H1 (cell line): ENCODE measurements around the gene AKT1. TPM values are rescaled to one million over a fixed set of nuclear protein-coding genes. Genes with fewer than 3 reads are reported as not detected.

Experiments
- CTCF ChIA-PET: fragments of 300-600 bp; sonication (Branson Sonifier 250); formaldehyde crosslinking; loops from one replicate; lab custom pipeline; 2021; ENCODE audit not compliant: partially characterized antibody; lab: Charles Lee
- POLR2A ChIA-PET: fragments of 300-600 bp; sonication (Branson Sonifier 250); formaldehyde crosslinking; loops from one replicate; lab custom pipeline; 2021; ENCODE audit warnings: inconsistent platforms; ENCODE audit not compliant: partially characterized antibody; lab: Charles Lee
- DNase-seq, 2 experiments: peaks; one replicate each; pipeline versions ENCODE4 v3.0.0 to v3.0.0-alpha.2; 2010 to 2022; ENCODE audit warnings: low spot score in 2 of 2, low read depth in 1 of 2, mixed read lengths in 1 of 2
- FAIRE-seq: peaks from 2 replicates; lab custom pipeline; 2011; peaks lifted over from hg19 to GRCh38; lab: Jason Lieb, UNC
- H2AFZ ChIP-seq: 2 replicates; pipeline ENCODE4 v1.8.1; 2012; ENCODE audit warnings: low read length, inconsistent platforms
- H2AK5ac ChIP-seq: 2 replicates; pipeline ENCODE4 v1.6.1; 2013; ENCODE audit warnings: low read depth, low read length
- H2BK120ac ChIP-seq: replicated peaks from 2 replicates; pipeline ENCODE3; 2013; ENCODE audit warnings: low read depth, low read length, inconsistent platforms
- H2BK12ac ChIP-seq: 2 replicates; pipeline ENCODE4 v1.6.1; 2013; ENCODE audit warnings: low read depth, low read length
- H2BK15ac ChIP-seq: 2 replicates; pipeline ENCODE4 v1.6.1; 2013; ENCODE audit warnings: low read length
- H2BK20ac ChIP-seq: 2 replicates; pipeline ENCODE4 v1.6.1; 2013; ENCODE audit warnings: low read length
- H2BK5ac ChIP-seq: 2 replicates; pipeline ENCODE4 v1.6.1; 2013; ENCODE audit warnings: low read depth, low read length
- H3K14ac ChIP-seq: 2 replicates; pipeline ENCODE4 v1.6.1; 2013; ENCODE audit warnings: inconsistent platforms; ENCODE audit not compliant: insufficient read length
- H3K18ac ChIP-seq: 2 replicates; pipeline ENCODE4 v1.6.1; 2013; ENCODE audit warnings: low read length; ENCODE audit errors: extremely low read depth
- H3K23ac ChIP-seq: 2 replicates; pipeline ENCODE4 v1.6.1; 2013; ENCODE audit warnings: inconsistent platforms; ENCODE audit not compliant: insufficient read length
- H3K23me2 ChIP-seq: 2 replicates; pipeline ENCODE4 v1.6.1; 2013; ENCODE audit warnings: low read depth, low read length
- H3K27ac ChIP-seq: 2 replicates; pipeline ENCODE4 v1.6.1; 2011; ENCODE audit warnings: low read depth, low read length, inconsistent platforms
- H3K27me3 ChIP-seq, 4 experiments: replicated peaks in 1 of 4; 1 replicate in 1 of 4; 2 replicates in 3 of 4; pipeline versions ENCODE4 v1.6.1 to v1.8.1; 2011 to 2013; ENCODE audit warnings: low read length in 3 of 4, mild to moderate bottlenecking in 3 of 4, inconsistent platforms in 2 of 4, mixed read lengths in 2 of 4, moderate library complexity in 1 of 4; ENCODE audit not compliant: control insufficient read depth in 3 of 4, insufficient read depth in 3 of 4; ENCODE audit errors: extremely low read depth in 1 of 4
- H3K36me3 ChIP-seq, 4 experiments: 2 replicates each; pipeline versions ENCODE4 v1.6.1 to v1.8.1; 2011 to 2013; ENCODE audit warnings: mild to moderate bottlenecking in 4 of 4, low read length in 3 of 4, moderate library complexity in 2 of 4, control low read depth in 1 of 4, inconsistent platforms in 1 of 4; ENCODE audit not compliant: insufficient read depth in 4 of 4, control insufficient read depth in 2 of 4
- H3K4ac ChIP-seq: replicated peaks from 2 replicates; pipeline ENCODE3; 2013; ENCODE audit warnings: low read length, low read depth, mixed read lengths, inconsistent platforms; ENCODE audit not compliant: insufficient read length
- H3K4me1 ChIP-seq, 4 experiments: replicated peaks in 1 of 4; 1 replicate in 1 of 4; 2 replicates in 3 of 4; pipeline versions ENCODE4 v1.6.1 to v1.8.1; 2011 to 2013; ENCODE audit warnings: low read length in 3 of 4, inconsistent platforms in 2 of 4, mixed read lengths in 1 of 4; ENCODE audit not compliant: insufficient read depth in 4 of 4, control insufficient read depth in 3 of 4
- H3K4me2 ChIP-seq, 2 experiments: 2 replicates each; pipeline versions ENCODE4 v1.6.1 to v1.8.1; 2011 to 2013; ENCODE audit warnings: low read depth in 2 of 2, low read length in 2 of 2, control low read depth in 1 of 2, inconsistent platforms in 1 of 2, mild to moderate bottlenecking in 1 of 2; ENCODE audit not compliant: insufficient read depth in 1 of 2
- H3K4me3 ChIP-seq, 4 experiments: fragments of 200-600, 300-600 bp in 1 of 4; sonication (generic), shearing (Covaris generic), sonication (Bioruptor Twin) in 1 of 4; 2 replicates each; pipeline versions ENCODE4 v1.5.1 to v1.8.1; 2011 to 2016; ENCODE audit warnings: low read length in 4 of 4, low read depth in 3 of 4, control low read depth in 2 of 4, inconsistent platforms in 2 of 4, mild to moderate bottlenecking in 2 of 4, mixed read lengths in 1 of 4, moderate library complexity in 1 of 4; ENCODE audit not compliant: insufficient read depth in 2 of 4; ENCODE audit errors: extremely low read depth in 1 of 4
- H3K56ac ChIP-seq: replicated peaks from 2 replicates; pipeline ENCODE3; 2013; ENCODE audit warnings: low read depth, mild to moderate bottlenecking, mixed read lengths, low read length, inconsistent platforms; ENCODE audit not compliant: insufficient read length
- H3K79me1 ChIP-seq: 2 replicates; pipeline ENCODE4 v1.6.1; 2013; ENCODE audit warnings: low read depth, low read length, control low read depth
- H3K79me2 ChIP-seq, 2 experiments: 2 replicates each; pipeline versions ENCODE4 v1.6.1 to v1.8.1; 2012 to 2013; ENCODE audit warnings: low read length in 2 of 2, mild to moderate bottlenecking in 2 of 2, inconsistent platforms in 1 of 2; ENCODE audit not compliant: insufficient read depth in 2 of 2, control insufficient read depth in 1 of 2
- H3K9ac ChIP-seq, 4 experiments: replicated peaks in 1 of 4; 1 replicate in 1 of 4; 2 replicates in 3 of 4; pipeline versions ENCODE4 v1.6.1 to v1.8.1; 2011 to 2013; ENCODE audit warnings: low read depth in 3 of 4, low read length in 3 of 4, control low read depth in 2 of 4, mild to moderate bottlenecking in 2 of 4, moderate library complexity in 2 of 4, inconsistent platforms in 1 of 4; ENCODE audit errors: extremely low read depth in 1 of 4
- H3K9me3 ChIP-seq, 2 experiments: 2 replicates each; pipeline versions ENCODE4 v1.6.1 to v1.8.1; 2012 to 2013; ENCODE audit warnings: mild to moderate bottlenecking in 2 of 2, moderate library complexity in 2 of 2, control low read depth in 1 of 2, inconsistent platforms in 1 of 2, low read depth in 1 of 2, low read length in 1 of 2, mixed read lengths in 1 of 2; ENCODE audit not compliant: insufficient read depth in 2 of 2
- H4K20me1 ChIP-seq, 2 experiments: replicated peaks in 1 of 2; 2 replicates each; pipeline versions ENCODE3 to v1.8.1; 2011 to 2013; ENCODE audit warnings: inconsistent platforms in 2 of 2, low read length in 2 of 2, mild to moderate bottlenecking in 1 of 2; ENCODE audit not compliant: insufficient read depth in 2 of 2, control insufficient read depth in 1 of 2
- H4K5ac ChIP-seq: 2 replicates; pipeline ENCODE4 v1.6.1; 2013; ENCODE audit warnings: low read length, low read depth, mixed read lengths, inconsistent platforms; ENCODE audit not compliant: insufficient read length
- H4K8ac ChIP-seq: 2 replicates; pipeline ENCODE4 v1.8.0; 2013; ENCODE audit warnings: mild to moderate bottlenecking, moderate library complexity, low read length, inconsistent platforms; ENCODE audit not compliant: insufficient read depth; ENCODE audit errors: extremely low read depth
- H4K91ac ChIP-seq: replicated peaks from 2 replicates; pipeline ENCODE3; 2013; ENCODE audit warnings: low read length, mixed read lengths, inconsistent platforms; ENCODE audit not compliant: insufficient read length
- CHD2 ChIP-seq: IDR thresholded peaks from 2 replicates; pipeline ENCODE4 v1.6.1; 2012; ENCODE audit warnings: low read length, improper control_type of control experiment
- WGBS, 2 experiments: shearing (Covaris generic) in 1 of 2; methylation state at CpG; one replicate each; pipeline versions ENCODE4 v1.1.6 to v1.1.7; 2013 to 2015; ENCODE audit warnings: low lambda C conversion rate in 2 of 2, mixed read lengths in 2 of 2, inconsistent platforms in 1 of 2, low coverage in 1 of 2, missing lambda C conversion rate in 1 of 2; ENCODE audit not compliant: insufficient replicate concordance in 2 of 2, insufficient coverage in 1 of 2, insufficient read length in 1 of 2; ENCODE audit errors: extremely low coverage in 1 of 2, missing lambda C conversion rate in 1 of 2; 5-methylcytosine and 5-hydroxymethylcytosine counted together
- polyA plus RNA-seq, 7 experiments: library from polyadenylated mRNA; depleted of rRNA in 3 of 7; stranded (reverse) in 5 of 7; unstranded in 2 of 7; fragments of >200 nt in 5 of 7; fragments of 200-250 nt in 2 of 7; gene quantifications; 1 replicate in 5 of 7; 2 replicates in 1 of 7; 4 replicates in 1 of 7; pipeline versions ENCODE4 v1.2.1 to v1.2.3, GENCODE V29; 2011 to 2013; ENCODE audit warnings: missing spikeins in 2 of 7, mixed read lengths in 2 of 7
- total RNA-seq: library from RNA; stranded (reverse); fragmentation: NEBNext Ultra II Directional; extraction: Animal tissue kit (Norgen Biotek cat#: 25700); gene quantifications from 2 replicates; pipeline ENCODE4 v1.2.1, GENCODE V29; 2021

The AKT1 gene
- total and polyA plus RNA-seq, 2 of the 8 experiments (the other 6 are each of a cell fraction or from before 2014, with no cell fraction given): 68.1 to 71.5 TPM

- Histone ChIP-seq H2BK20ac (peak overlapping the region; percentile 90; the same call in 1 of the 2 replicates), H2BK15ac (peak overlapping the region; percentile 95; the same call in 1 of the 2 replicates), H3K23ac (no peak overlapping the region), H3K23me2 (peaks cover 14% of the 10 kb centered on the region; the same call in 1 of the 2 replicates), H3K79me1 (no peaks in the 10 kb centered on the region), H3K27ac (no peak overlapping the region), H2AK5ac (no peak overlapping the region; the same call in 1 of the 2 replicates), H3K79me2 (no peaks in the 10 kb centered on the region), H2BK12ac (peak overlapping the region; percentile 75; the same call in 1 of the 2 replicates), H3K4me3 (no peak overlapping the region), H3K36me3 (no peaks in the 10 kb centered on the region), H2AFZ (no peak overlapping the region), H3K4me2 (peak overlapping the region in 1 of 2 experiments; percentile 96; a peak in 1 of 4 replicates), H4K8ac (no peak overlapping the region), H3K27me3 (peaks cover 0 to 18% (median 5%) of the 10 kb centered on the region in 4 experiments; a peak in 5 of 7 replicates), H3K18ac (peak overlapping the region; percentile 56), H4K5ac (no peak overlapping the region), H3K14ac (no peak overlapping the region), H3K9me3 (no peaks in the 10 kb centered on the region; a peak in 1 of 4 replicates), H3K4ac (no peak overlapping the region), H3K9ac (no peak overlapping the region), H2BK120ac (no peak overlapping the region), H2BK5ac (peak overlapping the region; percentile 47; the same call in 1 of the 2 replicates), H3K56ac (no peak overlapping the region), H4K91ac (peak overlapping the region; percentile 5), H3K4me1 (peaks cover 0 to 18% (median 14%) of the 10 kb centered on the region in 4 experiments; a peak in 6 of 7 replicates), H4K20me1 (no peaks in the 10 kb centered on the region)
- DNase-seq (no peak), FAIRE-seq (no peak)
- 90% methylated on average over 4 of the region's 4 CpGs; no CpG with 5 or more reads in 1 of the 2 experiments for WGBS, 2 experiments
- CTCF ChIA-PET: interaction anchor here (0.7 to 5.9 kb wide), 11 partner anchors 8 to 441 kb away, joined by 3 to 40 read pairs (median 4); no protein-coding TSS in a partner anchor
- POLR2A ChIA-PET: interaction anchor here (0.6 to 8.8 kb wide), 12 partner anchors 8 to 963 kb away, joined by 3 to 82 read pairs (median 5); partner anchors contain the start of genes CEP170B and SIVA1
- no peak for TF ChIP-seq CHD2
Observed at GRCh38 chr14:104845033-104845666, 49.6 kb upstream of the AKT1 start.
